ENCODE measurements around the gene PPM1H. TPM values are rescaled to one million over a fixed set of nuclear protein-coding genes. Genes with fewer than 3 reads are reported as not detected.

The PPM1H gene
- total RNA-seq, 1 donor from 2014 or later, result 0.49 TPM

DNA sequence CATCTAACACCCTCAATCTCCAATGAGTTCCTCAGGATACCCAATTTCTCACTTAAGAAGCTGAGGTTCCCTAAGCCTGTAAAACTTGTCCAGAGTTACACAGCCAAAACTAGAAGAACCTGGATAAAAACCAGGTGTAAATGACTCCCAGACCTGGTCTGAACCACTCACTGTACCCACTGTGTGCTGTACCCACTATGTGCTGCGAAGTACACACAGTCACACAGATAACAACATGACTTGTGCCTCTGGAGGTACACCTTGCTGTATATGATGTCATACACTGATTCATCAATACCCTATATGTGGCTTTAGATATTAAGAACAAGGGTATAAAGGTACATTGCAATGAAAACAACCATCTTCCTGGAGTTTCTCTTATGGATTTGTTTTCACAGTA, 66.1 kb downstream of the PPM1H start:
- no peak for TF ChIP-seq POLR2A (IDR thresholded peaks at IDR 0.05)
- Histone ChIP-seq H3K27me3 (no peaks in the 10 kb centered on the region), H3K36me3 (no peaks in the 10 kb centered on the region), H3K4me1 (no peaks in the 10 kb centered on the region), H3K27ac (no peak overlapping the region), H3K9me3 (no peaks in the 10 kb centered on the region), H3K4me3 (no peak overlapping the region)
- DNase-seq (ENCODE audit: extremely low spot score in 2 of 2), result no peak
- intact Hi-C loops (cut with DNase I), result no loop called here

DNA sequence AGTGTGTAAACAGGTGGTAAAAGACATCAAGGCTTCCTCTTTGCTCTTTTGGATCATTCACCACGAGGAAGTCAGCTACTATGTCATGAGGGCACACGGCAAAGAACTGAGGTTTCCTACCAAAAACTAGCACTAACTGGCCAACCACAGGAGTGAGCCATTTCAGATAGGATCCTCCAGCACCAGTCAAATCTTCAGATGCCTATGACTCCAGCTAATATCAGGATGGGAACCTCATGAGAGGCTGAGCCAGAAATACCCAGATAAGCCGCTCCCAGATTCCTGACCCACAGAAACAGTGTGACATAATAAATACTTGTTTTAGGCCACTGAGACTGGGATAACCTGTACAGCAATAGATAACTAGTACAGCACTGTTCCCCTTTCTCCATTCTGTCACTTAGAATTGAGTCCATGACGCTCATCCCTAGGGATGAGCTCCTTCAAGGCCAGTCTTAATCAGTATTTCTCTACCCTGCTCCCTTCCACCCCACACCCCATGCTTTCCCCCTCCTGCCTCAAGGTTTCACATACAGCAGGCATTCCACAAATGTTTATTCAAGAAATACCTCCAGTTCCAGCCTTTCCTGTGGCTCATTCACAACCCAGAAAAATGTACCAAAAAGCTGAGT, 68.4 kb downstream of the PPM1H start:
- H3K4me3 ChIP-seq, result no peak overlapping the region
- intact Hi-C loops (cut with DNase I), result no loop called here
- TF ChIP-seq CTCF (IDR thresholded peaks at IDR 0.05) (no peak), POLR2A (IDR thresholded peaks at IDR 0.05) (no peak), POLR2AphosphoS5 (IDR thresholded peaks at IDR 0.05; ENCODE audit: insufficient read depth in 1 of 2, low read depth in 1 of 2) (no peak)
- H3K9me3 ChIP-seq, result no peaks in the 10 kb centered on the region
- no peak for DNase-seq (ENCODE audit: extremely low spot score in 2 of 2)
- no peak overlapping the region for H3K27ac ChIP-seq
- H3K27me3 ChIP-seq, result no peaks in the 10 kb centered on the region
- H3K4me1 ChIP-seq, result no peaks in the 10 kb centered on the region
- no peaks in the 10 kb centered on the region for H3K36me3 ChIP-seq

GRCh38 chr12:62865937-62866336, 69.0 kb downstream of the PPM1H start:
- Histone ChIP-seq H3K9me3 (no peaks in the 10 kb centered on the region), H3K36me3 (no peaks in the 10 kb centered on the region), H3K27ac (no peak overlapping the region), H3K4me3 (no peak overlapping the region), H3K27me3 (no peaks in the 10 kb centered on the region), H3K4me1 (no peaks in the 10 kb centered on the region)
- no peak for TF ChIP-seq POLR2A (IDR thresholded peaks at IDR 0.05)
- no peak for TF ChIP-seq POLR2AphosphoS5 (IDR thresholded peaks at IDR 0.05; ENCODE audit: insufficient read depth in 1 of 2, low read depth in 1 of 2)
- no peak for TF ChIP-seq CTCF (IDR thresholded peaks at IDR 0.05)
- intact Hi-C loops (cut with DNase I), result no loop called here
- no peak for DNase-seq (ENCODE audit: extremely low spot score in 2 of 2)

DNA sequence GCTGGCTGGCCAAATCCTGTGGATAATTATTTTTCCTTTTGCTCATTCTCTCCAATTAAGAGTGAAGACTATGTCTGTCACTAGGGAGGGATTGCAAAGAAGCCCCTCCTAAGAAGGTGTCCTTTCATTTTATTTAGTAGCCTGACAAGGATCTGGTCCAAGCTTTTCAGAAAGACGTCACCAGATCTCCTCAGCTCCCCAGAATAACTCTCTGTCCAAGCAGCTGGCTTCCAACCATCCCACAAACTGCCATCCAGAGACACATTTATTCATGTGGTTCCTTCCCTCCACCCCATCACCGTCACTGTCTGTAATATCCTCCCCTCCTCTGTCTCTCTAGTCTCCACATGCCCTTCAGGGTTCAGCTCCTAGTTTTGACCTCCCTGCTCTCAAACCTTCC, 69.9 kb downstream of the PPM1H start:
- DNase-seq (ENCODE audit: extremely low spot score in 2 of 2), result no peak
- Histone ChIP-seq H3K4me3 (no peak overlapping the region), H3K27ac (no peak overlapping the region), H3K9me3 (no peaks in the 10 kb centered on the region), H3K4me1 (no peaks in the 10 kb centered on the region), H3K27me3 (no peaks in the 10 kb centered on the region), H3K36me3 (no peaks in the 10 kb centered on the region)
- TF ChIP-seq POLR2AphosphoS5 (IDR thresholded peaks at IDR 0.05; ENCODE audit: insufficient read depth in 1 of 2, low read depth in 1 of 2), result no peak
- TF ChIP-seq POLR2A (IDR thresholded peaks at IDR 0.05), result no peak
- no peak for TF ChIP-seq CTCF (IDR thresholded peaks at IDR 0.05)
- intact Hi-C loops (cut with DNase I), result no loop called here

GRCh38 chr12:62862259-62862881, 72.6 kb downstream of the PPM1H start:
- Histone ChIP-seq H3K4me3 (no peak overlapping the region), H3K36me3 (no peaks in the 10 kb centered on the region), H3K27me3 (no peaks in the 10 kb centered on the region), H3K27ac (no peak overlapping the region), H3K9me3 (no peaks in the 10 kb centered on the region), H3K4me1 (no peaks in the 10 kb centered on the region)
- intact Hi-C loops (cut with DNase I), result no loop called here
- TF ChIP-seq CTCF (IDR thresholded peaks at IDR 0.05) (no peak), POLR2A (IDR thresholded peaks at IDR 0.05) (no peak), POLR2AphosphoS5 (IDR thresholded peaks at IDR 0.05; ENCODE audit: insufficient read depth in 1 of 2, low read depth in 1 of 2) (no peak)
- DNase-seq (ENCODE audit: extremely low spot score in 2 of 2), result no peak

Measured in vagina (tissue), 2 donors.